NOMO-1 treated with DMSO at 0.1 percent for 48 hours (cell line): Measurements from ENCODE around the gene BEND3.
A peak's percentile ranks its signal among the peaks of the same experiment; 100 is the strongest.
"Not testable (repeated sequence)": the region's sequence is repeated elsewhere in the genome, so short reads cannot be mapped to it uniquely, and the experiment has no call there.

ENCODE experiments used
- DNase-seq: peaks from one replicate; lab custom pipeline; 2025; ENCODE audit not compliant: unreplicated experiment; lab: John Stamatoyannopoulos, UW

The BEND3 gene

GRCh38 chr6:107121964-107122495, 6.7 kb upstream of the BEND3 start:
- DNase-seq = no peak

- no peak for DNase-seq
Measured at GRCh38 chr6:107121266-107121665, 6.0 kb upstream of the BEND3 start.

GRCh38 chr6:107120404-107120803, 5.1 kb upstream of the BEND3 start:
- no peak for DNase-seq

DNA sequence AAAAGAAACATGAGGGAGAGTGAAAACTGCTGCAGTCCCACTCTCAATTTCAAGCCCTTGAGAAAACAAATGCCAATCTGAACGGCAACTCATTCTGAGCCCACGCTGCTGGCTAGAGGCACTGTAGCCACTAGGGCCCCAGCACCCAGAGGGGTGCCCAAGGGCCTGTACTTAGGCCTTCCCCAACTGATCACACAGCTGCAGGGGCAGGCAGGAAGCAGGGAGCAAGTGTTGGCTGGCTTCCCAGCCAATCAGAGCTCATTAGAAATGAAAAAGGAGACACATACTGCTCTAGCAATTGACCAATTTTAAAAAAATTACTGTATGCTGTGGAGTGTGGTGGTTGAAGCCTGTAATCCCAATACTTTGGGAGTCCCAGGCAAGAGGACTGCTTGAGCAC, 3.7 kb upstream of the BEND3 start:
- no peak for DNase-seq

- not testable (repeated sequence) for DNase-seq
Measured at GRCh38 chr6:107118540-107118939, 3.2 kb upstream of the BEND3 start.

GRCh38 chr6:107116931-107117330, 1.6 kb upstream of the BEND3 start:
- no peak for DNase-seq

DNA sequence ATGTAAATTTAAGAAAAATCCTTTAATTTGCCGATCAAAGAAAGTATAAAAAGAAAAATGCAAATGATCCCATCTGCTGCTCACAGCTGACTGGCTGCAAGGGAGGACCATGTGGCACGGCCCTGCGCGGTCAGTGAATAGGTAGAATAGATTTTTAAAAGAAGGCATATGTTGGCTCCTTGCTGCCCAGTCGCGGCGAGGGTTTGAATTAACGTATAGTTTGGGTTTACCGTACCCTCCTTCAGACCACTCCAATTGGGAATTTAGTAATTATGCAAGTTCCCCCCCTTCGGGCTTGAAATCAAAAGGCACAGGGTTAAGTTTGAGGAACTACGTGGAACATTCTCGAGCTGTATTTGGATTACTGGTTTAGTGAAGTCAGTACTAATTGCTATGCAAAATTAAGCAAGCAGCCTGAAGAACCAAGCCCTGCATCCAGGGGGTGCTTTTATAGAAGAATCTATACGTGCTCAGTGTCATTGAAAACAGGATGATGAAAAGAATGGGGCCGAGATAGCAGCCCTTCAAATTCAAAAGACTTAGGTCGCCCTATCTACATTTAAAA, 1.1 kb upstream of the BEND3 start:
- DNase-seq = peak; percentile 74

DNA sequence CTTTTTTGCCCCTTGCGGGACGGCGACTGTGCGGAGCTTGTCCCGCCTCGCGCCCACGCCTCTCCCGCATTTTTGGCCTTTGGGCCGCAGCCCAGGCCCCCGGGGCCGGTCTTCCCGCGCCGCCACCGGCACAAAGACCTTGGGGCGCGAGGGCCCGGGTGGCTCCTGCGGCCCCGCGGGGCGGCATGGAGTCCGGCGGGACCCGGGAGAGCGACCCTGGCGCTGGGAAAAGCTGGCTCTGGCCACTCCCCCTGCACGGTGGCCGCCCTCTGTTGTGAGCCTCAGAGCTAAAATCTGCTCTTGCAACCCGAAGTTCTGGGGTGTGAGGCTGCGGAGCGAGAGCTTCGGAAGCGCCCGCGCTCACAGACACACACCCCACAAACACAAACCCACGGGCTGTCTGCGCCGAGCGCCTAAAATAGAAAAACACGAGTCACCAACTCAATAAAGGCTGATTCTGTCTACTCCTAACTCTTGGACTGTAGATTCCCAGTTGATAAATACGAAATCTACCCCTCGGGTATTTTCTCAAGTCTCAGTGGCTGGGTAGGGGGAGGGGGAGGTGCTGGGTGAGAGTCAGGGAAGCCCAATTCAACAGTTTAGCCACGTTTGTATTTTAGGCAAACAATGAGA, 496 bp upstream of the BEND3 start:
- DNase-seq = peak; percentile 29

DNA sequence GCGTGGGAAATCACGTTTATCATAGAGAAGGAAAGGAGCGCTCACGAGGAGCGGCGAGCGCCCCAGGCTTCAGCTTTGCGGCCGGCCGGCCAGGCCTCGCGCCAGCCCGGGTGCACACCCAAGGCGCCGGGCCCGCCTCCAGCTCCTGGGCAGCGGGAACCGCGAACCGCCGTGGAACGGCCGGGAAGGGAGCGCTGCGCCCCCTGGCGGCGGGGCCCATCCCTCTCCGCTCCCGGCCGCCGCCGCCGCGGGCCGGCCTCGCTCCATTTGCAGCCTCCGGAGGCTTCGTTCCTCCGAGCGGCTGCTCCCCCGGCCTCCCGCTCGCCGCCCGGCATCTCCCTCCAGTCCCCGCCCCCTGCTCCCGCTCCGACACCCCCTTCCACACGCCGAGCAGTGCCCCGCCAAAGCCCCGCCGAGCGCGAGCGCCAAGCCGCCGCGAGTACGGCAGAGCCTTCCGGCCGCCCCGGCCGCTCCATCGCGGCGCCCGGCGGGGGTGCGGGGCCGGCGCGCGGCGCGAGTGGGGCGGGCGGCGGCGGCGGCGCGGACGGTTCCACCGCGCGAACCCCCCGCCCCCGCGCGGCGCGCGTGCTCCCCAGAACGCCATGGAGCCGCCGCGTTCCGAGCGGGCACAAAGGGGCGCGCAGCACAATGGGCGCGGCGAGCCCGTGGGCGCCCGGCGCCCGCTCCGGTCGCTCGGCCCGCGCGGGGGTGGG, 946 bp downstream of the BEND3 start:
- peak; percentile 77 for DNase-seq

DNA sequence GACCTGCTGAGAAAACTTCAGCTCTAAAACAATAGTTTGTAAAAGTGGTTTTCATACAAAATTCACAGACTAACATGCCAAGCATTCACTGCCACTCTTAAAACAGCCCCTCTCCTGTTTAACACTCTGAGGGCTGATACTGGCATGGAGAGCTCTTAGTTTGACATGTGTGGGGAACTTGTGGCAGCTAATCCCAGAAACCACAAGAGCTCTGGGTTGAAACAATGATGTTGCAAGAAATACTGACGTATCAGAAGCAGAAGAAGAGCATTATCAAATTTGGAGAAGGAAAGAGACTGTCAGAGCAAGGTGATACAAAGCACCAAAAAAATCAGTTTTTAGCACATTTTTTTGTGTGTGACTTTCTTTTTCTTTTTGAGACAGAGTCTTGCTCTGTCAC, 5.1 kb downstream of the BEND3 start:
- peak; percentile 97 for DNase-seq

- DNase-seq = peak; percentile 47
Measured at GRCh38 chr6:107108201-107108890, 7.0 kb downstream of the BEND3 start.

- no peak for DNase-seq
Measured at GRCh38 chr6:107107791-107108190, 7.5 kb downstream of the BEND3 start.

- no peak for DNase-seq
Measured at GRCh38 chr6:107106165-107106564, 9.2 kb downstream of the BEND3 start.

- DNase-seq = no peak
Measured at GRCh38 chr6:107105511-107106116, 9.7 kb downstream of the BEND3 start.

DNA sequence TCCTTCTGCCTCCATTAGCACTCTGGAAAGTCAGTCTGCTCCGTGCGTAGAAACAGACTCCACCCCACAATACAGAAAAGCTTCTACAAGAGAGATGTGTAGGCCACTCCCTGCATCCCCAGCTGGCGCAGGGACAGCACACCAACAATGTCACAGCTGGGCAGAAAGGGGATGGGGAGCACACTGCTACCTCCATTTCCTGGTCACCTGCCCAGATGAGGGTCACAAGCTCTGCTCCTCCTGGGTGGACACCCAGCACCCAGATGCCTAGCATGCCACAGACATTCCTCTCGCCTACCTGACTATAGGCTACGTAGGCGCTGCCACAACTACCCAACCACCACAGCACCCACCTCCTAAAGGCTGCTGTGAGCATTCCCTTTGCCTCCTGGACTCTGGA, 12.2 kb downstream of the BEND3 start:
- no peak for DNase-seq

DNA sequence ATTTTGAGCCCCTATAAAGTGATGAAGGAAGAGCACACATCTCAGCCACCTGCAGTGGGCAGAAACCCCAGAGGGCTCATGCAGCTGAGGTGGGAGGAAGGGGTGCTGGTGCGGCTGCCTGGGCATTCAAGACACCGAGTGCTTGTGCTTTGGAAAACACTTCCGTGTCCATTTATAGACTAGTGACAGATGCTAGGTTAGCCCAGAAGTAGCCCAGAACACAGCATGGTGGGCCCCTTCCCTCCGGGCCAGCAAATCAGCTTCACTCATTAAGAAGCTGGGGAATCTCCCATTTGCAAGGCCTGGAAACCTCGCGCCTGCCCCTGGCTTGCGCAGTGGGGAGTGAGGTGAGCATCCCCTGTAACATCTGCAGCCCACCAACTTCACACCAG, 12.9 kb downstream of the BEND3 start:
- DNase-seq = no peak

- DNase-seq = no peak
Measured at GRCh38 chr6:107101686-107102413, 13.5 kb downstream of the BEND3 start.

GRCh38 chr6:107101211-107101610, 14.1 kb downstream of the BEND3 start:
- no peak for DNase-seq

DNA sequence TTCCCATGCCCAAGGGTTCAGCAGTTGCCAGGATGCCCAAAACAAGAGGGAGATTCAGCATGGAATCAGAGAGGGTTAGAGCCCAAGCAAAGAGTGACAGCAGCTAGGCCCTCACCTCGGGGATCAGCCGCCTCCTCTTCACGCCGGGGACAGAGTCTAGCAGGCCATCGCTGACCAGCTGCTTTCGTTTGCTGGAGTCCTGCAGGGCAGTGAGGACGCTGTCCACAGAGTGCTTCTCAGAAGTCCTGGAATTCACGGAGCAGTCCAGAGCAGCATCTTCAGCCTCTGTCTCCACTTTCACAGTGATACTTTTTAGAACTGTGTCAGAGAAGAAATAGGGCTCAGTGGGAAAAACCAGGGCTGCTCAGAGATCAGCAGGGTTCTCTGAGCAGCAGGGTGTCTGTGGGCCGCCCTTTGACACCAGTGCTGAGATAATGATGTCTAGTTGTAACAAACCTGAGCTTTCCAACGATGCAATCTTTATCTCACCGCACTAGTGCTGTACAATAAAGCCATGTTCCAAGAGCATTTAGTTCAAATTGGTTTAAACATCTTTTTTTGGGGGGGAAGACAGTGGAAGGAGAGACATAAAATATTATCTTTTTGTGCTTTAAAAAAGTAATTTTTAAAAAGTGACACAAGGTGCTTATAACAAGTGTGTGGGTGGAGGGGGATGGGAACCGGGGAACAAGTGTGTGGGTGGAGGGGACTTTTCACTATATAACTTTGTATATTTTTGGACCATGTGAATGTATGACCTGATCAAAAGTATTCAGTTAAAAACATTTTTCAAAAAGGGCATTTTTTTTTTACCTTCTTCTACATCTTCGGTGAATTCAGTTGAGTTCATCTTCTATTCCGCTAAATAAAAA, 16.6 kb downstream of the BEND3 start:
- no peak for DNase-seq

GRCh38 chr6:107084459-107084858, 30.9 kb downstream of the BEND3 start:
- DNase-seq = not testable (repeated sequence)
